Ascending aorta (tissue), 2 donors: Measurements from ENCODE around the gene SH2B2. TPM values are rescaled to one million over a fixed set of nuclear protein-coding genes. Genes with fewer than 3 reads are reported as not detected.

ENCODE experiments used
- DNase-seq, 2 donors: peaks; one replicate each; pipeline ENCODE4 v3.0.0-alpha.2; 2019; ENCODE audit warnings: low spot score in 2 of 2
- H3K27ac ChIP-seq, 2 donors: fragments of 200-600 bp; sonication (generic); one replicate each; pipeline ENCODE4 v1.5.1; 2016 to 2017; ENCODE audit warnings: mild to moderate bottlenecking in 1 of 2
- H3K27me3 ChIP-seq: fragments of 200-600 bp; sonication (generic); one replicate; pipeline ENCODE4 v1.5.1; 2017
- H3K36me3 ChIP-seq, 2 donors: fragments of 200-600 bp; sonication (generic); one replicate each; pipeline ENCODE4 v1.5.1; 2016
- H3K4me1 ChIP-seq, 2 donors: fragments of 200-600 bp; sonication (generic); one replicate each; pipeline ENCODE4 v1.5.1; 2016 to 2017; ENCODE audit warnings: mild to moderate bottlenecking in 1 of 2
- H3K4me3 ChIP-seq, 2 donors: fragments of 200-600 bp; sonication (generic); one replicate each; pipeline ENCODE4 v1.5.1; 2016 to 2017; ENCODE audit warnings: mild to moderate bottlenecking in 1 of 2
- H3K9me3 ChIP-seq, 2 donors: fragments of 200-600 bp; sonication (generic); one replicate each; pipeline ENCODE4 v1.5.1; 2016
- intact Hi-C: fragments of 100-400 bp; cut with DNase I; formaldehyde crosslinking; loops from one replicate; pipeline ENCODE4 v1.15.1; 2023
- total RNA-seq: library from RNA; depleted of rRNA; stranded (reverse); fragments of >200 nt; gene quantifications from one replicate; pipeline ENCODE4 v1.1.0, GENCODE V29; 2016
- TF ChIP-seq, protein P1 (sequence below), 3 experiments: fragments of 200-600 bp in 2 of 3; fragments of 450-650 bp in 1 of 3; sonication (generic) in 2 of 3; IDR thresholded peaks; one replicate each; pipeline ENCODE4 v1.5.1; 2016 to 2019; ENCODE audit warnings: antibody characterized with exemption in 3 of 3, mild to moderate bottlenecking in 1 of 3, moderate library complexity in 1 of 3

Gene SH2B2
- total RNA-seq, 1 donor from 2014 or later = 4.2 TPM

- Histone ChIP-seq H3K36me3 (no peaks in the 10 kb centered on the region), H3K4me1 (no peaks in the 10 kb centered on the region), H3K27ac (no peak overlapping the region), H3K9me3 (no peaks in the 10 kb centered on the region), H3K27me3 (no peaks in the 10 kb centered on the region), H3K4me3 (no peak overlapping the region)
- TF ChIP-seq, protein P1, sequence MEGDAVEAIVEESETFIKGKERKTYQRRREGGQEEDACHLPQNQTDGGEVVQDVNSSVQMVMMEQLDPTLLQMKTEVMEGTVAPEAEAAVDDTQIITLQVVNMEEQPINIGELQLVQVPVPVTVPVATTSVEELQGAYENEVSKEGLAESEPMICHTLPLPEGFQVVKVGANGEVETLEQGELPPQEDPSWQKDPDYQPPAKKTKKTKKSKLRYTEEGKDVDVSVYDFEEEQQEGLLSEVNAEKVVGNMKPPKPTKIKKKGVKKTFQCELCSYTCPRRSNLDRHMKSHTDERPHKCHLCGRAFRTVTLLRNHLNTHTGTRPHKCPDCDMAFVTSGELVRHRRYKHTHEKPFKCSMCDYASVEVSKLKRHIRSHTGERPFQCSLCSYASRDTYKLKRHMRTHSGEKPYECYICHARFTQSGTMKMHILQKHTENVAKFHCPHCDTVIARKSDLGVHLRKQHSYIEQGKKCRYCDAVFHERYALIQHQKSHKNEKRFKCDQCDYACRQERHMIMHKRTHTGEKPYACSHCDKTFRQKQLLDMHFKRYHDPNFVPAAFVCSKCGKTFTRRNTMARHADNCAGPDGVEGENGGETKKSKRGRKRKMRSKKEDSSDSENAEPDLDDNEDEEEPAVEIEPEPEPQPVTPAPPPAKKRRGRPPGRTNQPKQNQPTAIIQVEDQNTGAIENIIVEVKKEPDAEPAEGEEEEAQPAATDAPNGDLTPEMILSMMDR (IDR thresholded peaks at IDR 0.05) = no peak
- no peak for DNase-seq
- intact Hi-C loops = loop anchor here (5.0 kb wide), 2 partner anchors 672 to 912 kb away; partner anchors contain the start of gene COL26A1
These were observed 12.6 kb upstream of the SH2B2 start for GRCh38 chr7:102273749-102274712.

DNA sequence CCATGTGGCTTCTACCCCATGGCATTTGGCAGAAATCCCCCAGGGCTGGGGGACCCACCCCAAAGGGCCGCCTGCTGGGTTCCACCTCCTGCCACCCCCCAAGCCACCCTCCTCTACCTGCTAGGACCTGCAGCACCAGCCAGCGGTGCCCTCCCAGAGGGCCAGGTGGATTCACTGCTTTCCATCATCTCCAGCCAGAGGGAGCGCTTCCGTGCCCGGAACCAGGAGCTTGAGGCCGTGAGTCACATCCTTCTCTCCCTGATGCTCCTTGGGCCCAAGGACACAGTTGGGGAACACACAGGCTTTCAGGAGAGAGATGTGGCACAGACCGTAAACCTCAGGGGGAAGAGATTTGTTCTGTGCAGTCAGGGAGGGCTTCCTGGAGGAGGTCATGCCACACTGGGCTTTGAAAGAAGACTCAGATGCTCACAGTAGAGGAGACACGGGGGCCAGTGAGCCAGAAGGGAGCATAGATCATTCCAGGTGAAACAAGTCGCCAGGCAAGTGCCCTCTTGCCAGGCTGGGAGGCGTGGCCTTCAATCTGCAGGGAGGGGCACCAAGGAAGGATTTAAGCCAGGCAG lies 11.5 kb upstream of the SH2B2 start:
- Histone ChIP-seq H3K27ac (no peak overlapping the region), H3K27me3 (no peaks in the 10 kb centered on the region), H3K4me1 (no peaks in the 10 kb centered on the region), H3K9me3 (no peaks in the 10 kb centered on the region), H3K4me3 (no peak overlapping the region), H3K36me3 (no peaks in the 10 kb centered on the region)
- intact Hi-C loops = no loop called here
- no peak for DNase-seq
- TF ChIP-seq, protein P1 (IDR thresholded peaks at IDR 0.05) = no peak

DNA sequence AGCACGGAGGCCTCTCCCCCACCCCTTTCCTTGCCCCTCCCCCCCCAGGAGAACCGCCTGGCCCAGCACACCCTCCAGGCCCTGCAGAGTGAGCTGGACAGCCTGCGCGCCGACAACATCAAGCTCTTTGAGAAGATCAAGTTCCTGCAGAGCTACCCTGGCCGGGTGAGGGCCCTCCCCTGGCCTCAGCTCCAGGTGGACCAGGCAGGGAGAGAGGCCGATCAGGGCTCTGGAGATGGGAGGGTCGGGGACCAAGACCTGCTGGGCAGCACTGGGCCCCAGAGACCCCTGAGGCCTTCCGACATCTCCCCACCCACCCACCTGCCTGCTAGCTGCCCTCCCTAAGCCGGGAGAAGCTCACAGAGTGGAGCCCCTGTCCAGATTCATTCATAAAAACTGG lies 8.8 kb upstream of the SH2B2 start:
- Histone ChIP-seq H3K27ac (no peak overlapping the region), H3K4me3 (no peak overlapping the region), H3K27me3 (no peaks in the 10 kb centered on the region), H3K9me3 (no peaks in the 10 kb centered on the region), H3K4me1 (no peaks in the 10 kb centered on the region), H3K36me3 (no peaks in the 10 kb centered on the region)
- DNase-seq = no peak
- TF ChIP-seq, protein P1 (IDR thresholded peaks at IDR 0.05) = no peak
- intact Hi-C loops = no loop called here

DNA sequence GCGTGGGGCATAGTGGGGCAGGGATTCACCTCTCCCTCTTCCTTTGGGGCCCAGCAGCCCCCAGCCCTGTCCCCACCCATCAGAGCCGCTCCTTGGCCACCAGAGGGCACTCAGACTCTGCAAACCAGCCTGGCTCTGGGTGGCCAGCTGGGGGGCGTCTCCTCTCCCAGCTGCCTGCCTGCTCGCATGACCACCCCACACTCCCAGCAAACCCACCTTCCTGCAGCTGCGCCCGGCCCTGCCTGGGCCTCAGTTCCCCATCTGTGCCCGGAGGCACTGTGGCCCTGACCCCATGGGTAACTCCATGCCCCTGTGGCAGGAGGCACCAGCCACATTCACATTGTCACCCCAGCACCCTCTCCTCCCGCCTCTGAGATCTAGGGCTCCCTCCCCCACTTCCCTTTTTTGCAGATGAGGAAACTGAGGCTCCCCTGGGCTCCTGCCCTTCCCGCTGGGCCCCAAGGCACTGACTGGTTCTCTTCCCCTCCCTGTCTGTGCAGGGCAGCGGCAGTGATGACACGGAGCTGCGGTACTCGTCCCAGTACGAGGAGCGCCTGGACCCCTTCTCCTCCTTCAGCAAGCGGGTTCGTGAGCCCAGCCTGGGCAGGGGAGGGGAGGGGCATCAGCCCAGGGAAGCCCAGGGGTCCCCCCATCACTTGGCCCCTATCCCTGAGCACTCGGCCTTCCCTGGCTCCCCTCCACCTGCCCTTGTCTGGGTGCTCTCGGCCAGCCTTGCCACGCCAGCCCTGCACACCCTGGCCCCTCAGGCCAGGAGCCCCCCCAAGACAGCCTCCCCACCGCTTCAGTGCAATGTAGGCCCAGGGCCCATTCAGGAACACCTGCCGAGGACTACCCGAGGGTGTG lies 6.9 kb upstream of the SH2B2 start:
- H3K36me3 ChIP-seq = no peaks in the 10 kb centered on the region
- DNase-seq = no peak
- TF ChIP-seq, protein P1 (IDR thresholded peaks at IDR 0.05) = peak; percentile 53 to 84 (median 70)

DNA sequence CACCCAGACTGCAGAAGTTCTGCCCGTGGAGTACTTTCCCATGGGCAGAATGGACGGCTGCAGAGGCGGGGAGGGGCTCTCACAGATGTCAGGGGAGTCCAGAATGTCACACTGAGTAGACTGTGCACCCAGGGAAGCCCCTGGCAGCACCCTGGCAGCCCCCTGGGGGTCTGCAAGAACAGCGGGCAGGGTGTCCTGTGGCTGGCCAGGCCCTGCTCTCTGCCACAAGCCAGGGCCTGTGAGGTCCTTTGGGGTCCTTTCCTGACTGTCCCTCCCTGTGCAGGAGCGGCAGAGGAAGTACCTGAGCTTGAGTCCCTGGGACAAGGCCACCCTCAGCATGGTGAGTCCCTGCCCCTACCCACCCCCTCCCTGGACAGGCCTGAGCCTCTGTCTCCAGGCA lies 6.1 kb upstream of the SH2B2 start:
- intact Hi-C loops = no loop called here
- no peak for DNase-seq
- TF ChIP-seq, protein P1 (IDR thresholded peaks at IDR 0.05) = no peak
- Histone ChIP-seq H3K36me3 (no peaks in the 10 kb centered on the region), H3K4me3 (no peak overlapping the region), H3K27ac (no peak overlapping the region), H3K9me3 (no peaks in the 10 kb centered on the region), H3K4me1 (no peaks in the 10 kb centered on the region), H3K27me3 (no peaks in the 10 kb centered on the region)

More for the DNA sequence above, 6.9 kb upstream of the SH2B2 start:
- Histone ChIP-seq H3K27ac (no peak overlapping the region), H3K4me1 (no peaks in the 10 kb centered on the region), H3K27me3 (no peaks in the 10 kb centered on the region), H3K9me3 (no peaks in the 10 kb centered on the region), H3K4me3 (no peak overlapping the region)
- intact Hi-C loops = loop anchor here (1.0 kb wide), 1 partner anchor 111 kb away; no protein-coding TSS in a partner anchor
